Right atrium auricular region (tissue), 2 donors: Measurements from ENCODE around the gene DOK7. TPM values are rescaled to one million over a fixed set of nuclear protein-coding genes. Genes with fewer than 3 reads are reported as not detected.

Experiments used
- DNase-seq: peaks from one replicate; pipeline ENCODE4 v3.0.0-alpha.2; 2019; ENCODE audit warnings: low spot score
- H3K27ac ChIP-seq, 2 donors: fragments of 200-600 bp; sonication (generic); 1 replicate in 1 of 2; 2 replicates in 1 of 2; pipeline ENCODE4 v1.5.1; 2016 to 2019
- H3K27me3 ChIP-seq, 2 donors: fragments of 200-600 bp; sonication (generic); one replicate each; pipeline versions ENCODE4 v1.5.1 to v1.6.0; 2017 to 2019
- H3K36me3 ChIP-seq: fragments of 200-600 bp; sonication (generic); one replicate; pipeline ENCODE4 v1.5.1; 2016
- H3K4me1 ChIP-seq, 2 donors: fragments of 200-600 bp; sonication (generic); one replicate each; pipeline versions ENCODE4 v1.5.1 to v1.6.0; 2017 to 2019
- H3K4me3 ChIP-seq, 2 donors: fragments of 200-600 bp; sonication (generic); 1 replicate in 1 of 2; 2 replicates in 1 of 2; pipeline ENCODE4 v1.5.1; 2017 to 2019; ENCODE audit warnings: mild to moderate bottlenecking in 1 of 2, moderate library complexity in 1 of 2
- H3K9me3 ChIP-seq, 2 donors: fragments of 200-600 bp; sonication (generic); one replicate each; pipeline ENCODE4 v1.5.1; 2019
- CTCF ChIP-seq, 2 donors: fragments of 200-600 bp; sonication (generic); IDR thresholded peaks; one replicate each; pipeline ENCODE4 v1.5.1; 2019; ENCODE audit warnings: antibody characterized with exemption in 2 of 2
- total RNA-seq, 2 donors: library from RNA; depleted of rRNA; stranded (reverse); fragments of >200 nt; gene quantifications; one replicate each; pipeline ENCODE4 v1.1.0, GENCODE V29; 2016

DOK7 gene
- total RNA-seq, 2 donors from 2014 or later = 31.0 to 68.9 TPM

GRCh38 chr4:3493720-3494461, 30.8 kb downstream of the DOK7 start:
- H3K9me3 ChIP-seq = no peaks in the 10 kb centered on the region
- H3K36me3 ChIP-seq = peaks cover 31% of the 10 kb centered on the region
- H3K4me1 ChIP-seq = peaks cover 0 to 34% of the 10 kb centered on the region in 2 donors
- H3K4me3 ChIP-seq = no peak overlapping the region
- no peak for TF ChIP-seq CTCF (IDR thresholded peaks at IDR 0.05)
- peak overlapping the region; percentile 54 to 73 for H3K27ac ChIP-seq
- DNase-seq = no peak
- H3K27me3 ChIP-seq = no peaks in the 10 kb centered on the region

GRCh38 chr4:3494462-3494871, 31.4 kb downstream of the DOK7 start:
- peak overlapping the region; percentile 54 to 73 for H3K27ac ChIP-seq
- H3K4me1 ChIP-seq = peaks cover 0 to 34% of the 10 kb centered on the region in 2 donors
- no peak overlapping the region for H3K4me3 ChIP-seq
- TF ChIP-seq CTCF (IDR thresholded peaks at IDR 0.05) = no peak
- DNase-seq = no peak
- H3K36me3 ChIP-seq = peaks cover 31% of the 10 kb centered on the region
- H3K27me3 ChIP-seq = no peaks in the 10 kb centered on the region
- H3K9me3 ChIP-seq = no peaks in the 10 kb centered on the region

- DNase-seq = no peak
- peaks cover 0 to 37% of the 10 kb centered on the region in 2 donors for H3K4me1 ChIP-seq
- no peak for TF ChIP-seq CTCF (IDR thresholded peaks at IDR 0.05)
- no peaks in the 10 kb centered on the region for H3K9me3 ChIP-seq
- peak overlapping the region; percentile 73 to 77 for H3K27ac ChIP-seq
- no peak overlapping the region for H3K4me3 ChIP-seq
- no peaks in the 10 kb centered on the region for H3K27me3 ChIP-seq
- peaks cover 34% of the 10 kb centered on the region for H3K36me3 ChIP-seq
Observed at GRCh38 chr4:3495204-3495975, 32.3 kb downstream of the DOK7 start.

GRCh38 chr4:3496021-3496420, 32.9 kb downstream of the DOK7 start:
- H3K36me3 ChIP-seq = peaks cover 40% of the 10 kb centered on the region
- no peak for TF ChIP-seq CTCF (IDR thresholded peaks at IDR 0.05)
- peak overlapping the region; percentile 73 to 77 for H3K27ac ChIP-seq
- DNase-seq = no peak
- no peak overlapping the region for H3K4me3 ChIP-seq
- peaks cover 0 to 42% of the 10 kb centered on the region in 2 donors for H3K4me1 ChIP-seq
- H3K9me3 ChIP-seq = no peaks in the 10 kb centered on the region
- no peaks in the 10 kb centered on the region for H3K27me3 ChIP-seq

GRCh38 chr4:3497095-3497494, 34.0 kb downstream of the DOK7 start:
- no peaks in the 10 kb centered on the region for H3K9me3 ChIP-seq
- no peak overlapping the region for H3K4me3 ChIP-seq
- peak overlapping the region; percentile 73 to 77 for H3K27ac ChIP-seq
- DNase-seq = no peak
- H3K4me1 ChIP-seq = peaks cover 0 to 53% of the 10 kb centered on the region in 2 donors
- peaks cover 33% of the 10 kb centered on the region for H3K36me3 ChIP-seq
- H3K27me3 ChIP-seq = no peaks in the 10 kb centered on the region
- TF ChIP-seq CTCF (IDR thresholded peaks at IDR 0.05) = no peak
